ENCODE data around the gene NFYB. TPM values are rescaled to one million over a fixed set of nuclear protein-coding genes. Genes with fewer than 3 reads are reported as not detected.
"Not testable (repeated sequence)": the region's sequence is repeated elsewhere in the genome, so short reads cannot be mapped to it uniquely, and the experiment has no call there.

Gene NFYB
- total and polyA plus RNA-seq, 11 donors = 20.3 to 58.7 (median 23.8) TPM

DNA sequence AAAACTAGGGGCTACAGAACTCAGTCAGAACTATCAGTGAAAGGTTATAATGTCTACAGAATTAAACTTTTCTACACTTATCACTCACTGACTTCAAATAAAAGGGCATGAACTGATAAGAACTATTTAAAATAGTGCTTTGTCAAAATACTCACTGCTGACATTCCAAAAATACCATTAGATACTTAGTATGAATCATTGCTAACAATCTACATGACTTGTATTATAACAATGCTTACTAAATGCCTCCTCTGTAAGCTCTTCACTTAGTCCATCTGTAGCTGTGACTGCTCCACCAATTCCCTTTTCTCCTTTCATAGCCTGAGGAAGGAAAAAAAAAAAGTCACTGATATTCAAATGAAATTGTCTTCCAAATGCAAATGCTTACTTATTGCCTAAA, 17.0 kb downstream of the NFYB start:
- intact Hi-C loops (cut with DNase I) = loop anchor here in 1 of 10 donors (10.0 kb wide), 1 partner anchor 56 kb away; the partner anchor contains the start of gene HCFC2
- Histone ChIP-seq H3K4me1 (peaks cover 0 to 20% (median 7%) of the 10 kb centered on the region in 12 donors), H3K9me3 (no peaks in the 10 kb centered on the region), H3K4me3 (no peak overlapping the region), H3K36me3 (peaks cover 0 to 100% (median 94%) of the 10 kb centered on the region in 9 donors), H3K27me3 (no peaks in the 10 kb centered on the region), H3K27ac (peak overlapping the region in 4 of 12 donors; percentile 12 to 38 (median 25))
- DNase-seq = no peak
- peak in 2 of 4 donors; percentile 46 to 61 for ATAC-seq
- TF ChIP-seq POLR2A (IDR thresholded peaks at IDR 0.05) = no peak
- TF ChIP-seq, protein P1, sequence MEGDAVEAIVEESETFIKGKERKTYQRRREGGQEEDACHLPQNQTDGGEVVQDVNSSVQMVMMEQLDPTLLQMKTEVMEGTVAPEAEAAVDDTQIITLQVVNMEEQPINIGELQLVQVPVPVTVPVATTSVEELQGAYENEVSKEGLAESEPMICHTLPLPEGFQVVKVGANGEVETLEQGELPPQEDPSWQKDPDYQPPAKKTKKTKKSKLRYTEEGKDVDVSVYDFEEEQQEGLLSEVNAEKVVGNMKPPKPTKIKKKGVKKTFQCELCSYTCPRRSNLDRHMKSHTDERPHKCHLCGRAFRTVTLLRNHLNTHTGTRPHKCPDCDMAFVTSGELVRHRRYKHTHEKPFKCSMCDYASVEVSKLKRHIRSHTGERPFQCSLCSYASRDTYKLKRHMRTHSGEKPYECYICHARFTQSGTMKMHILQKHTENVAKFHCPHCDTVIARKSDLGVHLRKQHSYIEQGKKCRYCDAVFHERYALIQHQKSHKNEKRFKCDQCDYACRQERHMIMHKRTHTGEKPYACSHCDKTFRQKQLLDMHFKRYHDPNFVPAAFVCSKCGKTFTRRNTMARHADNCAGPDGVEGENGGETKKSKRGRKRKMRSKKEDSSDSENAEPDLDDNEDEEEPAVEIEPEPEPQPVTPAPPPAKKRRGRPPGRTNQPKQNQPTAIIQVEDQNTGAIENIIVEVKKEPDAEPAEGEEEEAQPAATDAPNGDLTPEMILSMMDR (IDR thresholded peaks at IDR 0.05) = no peak

DNA sequence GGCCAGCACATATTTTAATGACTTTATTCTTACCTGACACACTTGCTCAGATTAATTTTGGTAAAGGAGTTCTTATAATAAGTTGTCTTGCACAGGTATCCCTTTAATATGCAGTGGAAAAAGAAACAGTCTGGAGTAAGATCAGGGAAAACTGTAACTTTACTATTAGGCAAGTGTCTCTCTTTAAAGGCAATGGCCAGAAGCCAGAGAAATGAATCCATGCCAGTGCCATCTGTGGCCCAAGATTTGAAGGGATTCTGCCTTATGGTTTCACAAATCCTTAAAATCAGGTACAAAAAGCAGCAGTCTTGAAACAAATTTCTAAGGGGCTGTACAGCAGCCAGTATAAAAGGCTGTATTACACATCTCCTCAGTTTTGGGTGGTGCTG, 22.4 kb downstream of the NFYB start:
- Histone ChIP-seq H3K27ac (peak overlapping the region in 1 of 12 donors; percentile 33), H3K27me3 (no peaks in the 10 kb centered on the region), H3K36me3 (peaks cover 0 to 67% (median 49%) of the 10 kb centered on the region in 9 donors), H3K4me3 (no peak overlapping the region), H3K9me3 (no peaks in the 10 kb centered on the region), H3K4me1 (peaks cover 0 to 13% (median 0%) of the 10 kb centered on the region in 12 donors)
- TF ChIP-seq, protein P1 (IDR thresholded peaks at IDR 0.05) = no peak
- TF ChIP-seq POLR2A (IDR thresholded peaks at IDR 0.05) = no peak
- ATAC-seq (no peak), DNase-seq (no peak)
- intact Hi-C loops (cut with DNase I) = loop anchor here in 1 of 10 donors (10.0 kb wide), 1 partner anchor 231 kb away; no protein-coding TSS in a partner anchor

DNA sequence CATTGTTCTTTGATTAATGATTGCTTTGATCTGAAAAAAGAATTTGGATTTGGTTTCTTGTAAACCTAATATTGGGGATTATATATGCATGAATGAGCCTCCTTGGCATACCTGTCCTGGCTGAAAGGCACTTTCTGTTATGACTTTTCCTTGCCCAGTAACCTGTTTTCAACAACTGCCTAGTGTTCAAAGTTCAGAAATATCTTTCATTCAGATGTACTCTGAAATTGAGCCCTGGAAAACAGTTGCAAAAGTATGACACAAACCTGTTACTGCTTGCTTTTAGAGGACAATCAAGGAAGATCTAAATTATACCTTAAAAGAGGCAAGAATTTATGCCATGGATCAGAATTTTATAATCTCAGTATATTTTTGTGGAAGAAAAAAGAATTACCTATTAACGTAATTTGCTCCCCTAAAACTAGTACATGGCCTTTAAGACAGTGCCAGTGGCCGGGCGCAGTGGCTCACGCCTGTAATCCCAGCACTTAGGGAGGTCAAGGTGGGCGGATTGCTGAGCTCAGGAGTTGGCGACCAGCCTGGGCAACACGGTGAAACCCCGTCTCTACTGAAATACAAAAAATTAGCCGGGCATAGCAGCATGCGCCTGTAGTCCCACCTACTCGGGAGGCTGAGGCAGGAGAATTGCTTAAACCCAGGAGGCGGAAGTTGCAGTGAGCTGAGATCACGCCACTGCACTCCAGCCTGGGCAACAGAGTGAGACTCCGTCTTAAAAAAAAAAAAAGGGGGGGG, 23.0 kb downstream of the NFYB start:
- not testable (repeated sequence) for ATAC-seq, H3K9me3 ChIP-seq, H3K4me3 ChIP-seq, H3K27ac ChIP-seq, DNase-seq, H3K27me3 ChIP-seq
- 91 to 94% (median 93%) methylated on average over 14 of the region's 14 CpGs for WGBS, 4 donors
- Histone ChIP-seq H3K4me1 (peaks cover 0 to 11% (median 0%) of the 10 kb centered on the region in 12 donors), H3K36me3 (peaks cover 0 to 62% (median 43%) of the 10 kb centered on the region in 9 donors)
- intact Hi-C loops (cut with DNase I) = loop anchor here in 2 of 10 donors (5.0 to 10.0 kb wide), 2 partner anchors 230 to 238 kb away; no protein-coding TSS in a partner anchor

- DNase-seq (no peak), ATAC-seq (no peak)
- intact Hi-C loops (cut with DNase I) = loop anchor here (2.0 to 10.0 kb wide), 12 partner anchors 42 to 235 kb away; partner anchors contain the start of genes HCFC2 (in 1 of the 10) and TDG (in 1 of the 10)
- WGBS, 4 donors = 67 to 91% (median 72%) methylated on average over 4 of the region's 4 CpGs
- Histone ChIP-seq H3K4me3 (no peak overlapping the region), H3K27ac (no peak overlapping the region), H3K36me3 (peaks cover 0 to 46% (median 18%) of the 10 kb centered on the region in 9 donors), H3K4me1 (peaks cover 0 to 14% (median 8%) of the 10 kb centered on the region in 12 donors), H3K9me3 (no peaks in the 10 kb centered on the region), H3K27me3 (no peaks in the 10 kb centered on the region)
- TF ChIP-seq POLR2A (IDR thresholded peaks at IDR 0.05) = no peak
- TF ChIP-seq, protein P1 (IDR thresholded peaks at IDR 0.05) = no peak
Observed at GRCh38 chr12:104109446-104110271, 28.4 kb downstream of the NFYB start.
